ENCODE data around the gene XRCC4. TPM values are rescaled to one million over a fixed set of nuclear protein-coding genes. Genes with fewer than 3 reads are reported as not detected.

XRCC4 gene
- total and polyA plus RNA-seq, 9 of the 15 experiments (the other 6 are each of a cell fraction or from before 2014, with no cell fraction given): 13.6 to 61.6 (median 22.4) TPM

DNA sequence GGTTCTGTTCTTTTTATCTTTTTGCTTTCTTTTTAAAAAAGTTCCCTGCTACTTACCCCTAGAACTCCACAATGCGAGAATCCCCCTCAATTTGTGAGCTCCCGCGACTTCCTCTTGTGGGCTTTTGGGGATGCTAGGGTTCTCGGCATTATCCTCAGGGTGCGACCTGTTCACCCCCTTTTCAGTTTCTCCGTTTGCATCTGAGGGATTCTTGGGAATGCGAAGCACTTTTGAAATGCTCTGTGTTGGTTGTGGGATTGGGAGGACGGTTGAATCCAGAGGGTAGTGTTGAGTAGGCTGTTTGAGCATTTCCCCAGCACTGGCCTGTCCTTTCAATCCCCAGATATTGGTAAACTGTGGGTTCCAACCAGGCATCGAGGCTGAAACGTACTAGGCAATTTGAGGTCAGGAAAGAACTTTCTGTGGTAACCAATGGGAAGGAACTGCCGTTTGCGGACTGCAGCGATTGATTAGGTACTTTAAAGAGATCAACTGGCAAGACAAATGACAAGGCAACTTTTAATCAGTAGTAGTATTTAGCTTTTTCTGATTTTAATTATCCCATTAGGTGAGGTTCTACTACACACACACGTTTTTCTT is 415 bp downstream of the XRCC4 start (continued):
- TF ChIP-seq, protein P1, sequence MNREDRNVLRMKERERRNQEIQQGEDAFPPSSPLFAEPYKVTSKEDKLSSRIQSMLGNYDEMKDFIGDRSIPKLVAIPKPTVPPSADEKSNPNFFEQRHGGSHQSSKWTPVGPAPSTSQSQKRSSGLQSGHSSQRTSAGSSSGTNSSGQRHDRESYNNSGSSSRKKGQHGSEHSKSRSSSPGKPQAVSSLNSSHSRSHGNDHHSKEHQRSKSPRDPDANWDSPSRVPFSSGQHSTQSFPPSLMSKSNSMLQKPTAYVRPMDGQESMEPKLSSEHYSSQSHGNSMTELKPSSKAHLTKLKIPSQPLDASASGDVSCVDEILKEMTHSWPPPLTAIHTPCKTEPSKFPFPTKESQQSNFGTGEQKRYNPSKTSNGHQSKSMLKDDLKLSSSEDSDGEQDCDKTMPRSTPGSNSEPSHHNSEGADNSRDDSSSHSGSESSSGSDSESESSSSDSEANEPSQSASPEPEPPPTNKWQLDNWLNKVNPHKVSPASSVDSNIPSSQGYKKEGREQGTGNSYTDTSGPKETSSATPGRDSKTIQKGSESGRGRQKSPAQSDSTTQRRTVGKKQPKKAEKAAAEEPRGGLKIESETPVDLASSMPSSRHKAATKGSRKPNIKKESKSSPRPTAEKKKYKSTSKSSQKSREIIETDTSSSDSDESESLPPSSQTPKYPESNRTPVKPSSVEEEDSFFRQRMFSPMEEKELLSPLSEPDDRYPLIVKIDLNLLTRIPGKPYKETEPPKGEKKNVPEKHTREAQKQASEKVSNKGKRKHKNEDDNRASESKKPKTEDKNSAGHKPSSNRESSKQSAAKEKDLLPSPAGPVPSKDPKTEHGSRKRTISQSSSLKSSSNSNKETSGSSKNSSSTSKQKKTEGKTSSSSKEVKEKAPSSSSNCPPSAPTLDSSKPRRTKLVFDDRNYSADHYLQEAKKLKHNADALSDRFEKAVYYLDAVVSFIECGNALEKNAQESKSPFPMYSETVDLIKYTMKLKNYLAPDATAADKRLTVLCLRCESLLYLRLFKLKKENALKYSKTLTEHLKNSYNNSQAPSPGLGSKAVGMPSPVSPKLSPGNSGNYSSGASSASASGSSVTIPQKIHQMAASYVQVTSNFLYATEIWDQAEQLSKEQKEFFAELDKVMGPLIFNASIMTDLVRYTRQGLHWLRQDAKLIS (CRISPR knock-in tag; IDR thresholded peaks at IDR 0.05): no peak
- TF ChIP-seq, protein P2, sequence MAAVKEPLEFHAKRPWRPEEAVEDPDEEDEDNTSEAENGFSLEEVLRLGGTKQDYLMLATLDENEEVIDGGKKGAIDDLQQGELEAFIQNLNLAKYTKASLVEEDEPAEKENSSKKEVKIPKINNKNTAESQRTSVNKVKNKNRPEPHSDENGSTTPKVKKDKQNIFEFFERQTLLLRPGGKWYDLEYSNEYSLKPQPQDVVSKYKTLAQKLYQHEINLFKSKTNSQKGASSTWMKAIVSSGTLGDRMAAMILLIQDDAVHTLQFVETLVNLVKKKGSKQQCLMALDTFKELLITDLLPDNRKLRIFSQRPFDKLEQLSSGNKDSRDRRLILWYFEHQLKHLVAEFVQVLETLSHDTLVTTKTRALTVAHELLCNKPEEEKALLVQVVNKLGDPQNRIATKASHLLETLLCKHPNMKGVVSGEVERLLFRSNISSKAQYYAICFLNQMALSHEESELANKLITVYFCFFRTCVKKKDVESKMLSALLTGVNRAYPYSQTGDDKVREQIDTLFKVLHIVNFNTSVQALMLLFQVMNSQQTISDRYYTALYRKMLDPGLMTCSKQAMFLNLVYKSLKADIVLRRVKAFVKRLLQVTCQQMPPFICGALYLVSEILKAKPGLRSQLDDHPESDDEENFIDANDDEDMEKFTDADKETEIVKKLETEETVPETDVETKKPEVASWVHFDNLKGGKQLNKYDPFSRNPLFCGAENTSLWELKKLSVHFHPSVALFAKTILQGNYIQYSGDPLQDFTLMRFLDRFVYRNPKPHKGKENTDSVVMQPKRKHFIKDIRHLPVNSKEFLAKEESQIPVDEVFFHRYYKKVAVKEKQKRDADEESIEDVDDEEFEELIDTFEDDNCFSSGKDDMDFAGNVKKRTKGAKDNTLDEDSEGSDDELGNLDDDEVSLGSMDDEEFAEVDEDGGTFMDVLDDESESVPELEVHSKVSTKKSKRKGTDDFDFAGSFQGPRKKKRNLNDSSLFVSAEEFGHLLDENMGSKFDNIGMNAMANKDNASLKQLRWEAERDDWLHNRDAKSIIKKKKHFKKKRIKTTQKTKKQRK (IDR thresholded peaks at IDR 0.05; ENCODE audit: borderline replicate concordance, low read depth, low read length): no peak

DNA sequence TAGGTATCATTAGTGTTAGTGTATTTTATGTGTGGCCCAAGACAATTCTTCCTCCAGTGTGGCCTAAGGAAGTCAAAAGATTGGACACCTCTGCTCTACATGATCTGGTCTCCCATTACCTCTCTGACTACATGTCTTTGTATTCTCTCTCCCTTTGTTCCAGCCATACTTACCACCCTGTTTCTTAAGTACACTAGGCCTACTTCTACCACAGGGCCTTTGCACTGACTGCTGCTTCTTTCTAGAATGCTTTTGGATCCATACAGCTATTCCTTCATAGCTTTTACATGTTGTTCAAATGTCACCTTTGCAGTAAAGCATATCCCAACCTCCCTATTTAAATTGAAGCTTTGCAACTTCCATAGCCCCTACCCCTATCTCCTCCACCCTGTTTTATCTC is 5.4 kb downstream of the XRCC4 start:
- in situ Hi-C loops (cut with MboI): no loop called here
- POLR2A ChIA-PET: no interaction called here
- H3K79me2 ChIP-seq (ENCODE audit: control insufficient read depth, insufficient read depth, low read length): peaks cover 24% of the 10 kb centered on the region

More for the DNA sequence above, 5.4 kb downstream of the XRCC4 start:
- DNase-seq (ENCODE audit: extremely low read depth in 1 of 4, low spot score in 3 of 4) (no peak), ATAC-seq (no peak), FAIRE-seq (no peak)
- BruUV-seq (replicated peaks): no TSS peak
- Histone ChIP-seq H3K9ac (ENCODE audit: insufficient read depth in 1 of 2, low read depth in 2 of 2, low read length in 2 of 2) (no peak overlapping the region), H3K4me3 (no peak overlapping the region), H3K4me2 (ENCODE audit: insufficient read depth, low read length) (no peak overlapping the region), H3K36me3 (ENCODE audit: control insufficient read depth, insufficient read depth, low read length) (no peaks in the 10 kb centered on the region), H4K20me1 (replicated peaks; ENCODE audit: control insufficient read depth, insufficient read depth, low read length) (no peaks in the 10 kb centered on the region), H3K27ac (ENCODE audit: extremely low read depth, low read depth, low read length) (no peak overlapping the region), H3K4me1 (replicated peaks in 1 of 2; ENCODE audit: control insufficient read depth in 2 of 2, insufficient read depth in 2 of 2, low read length in 2 of 2) (no peaks in the 10 kb centered on the region), H2AFZ (ENCODE audit: low read depth, low read length) (no peak overlapping the region), H3K27me3 (ENCODE audit: control insufficient read depth in 2 of 2, insufficient read depth in 2 of 2, low read length in 2 of 2) (no peaks in the 10 kb centered on the region), H3K9me1 (ENCODE audit: control insufficient read depth, insufficient read depth, low read length) (no peaks in the 10 kb centered on the region), H3K9me3 (replicated peaks; ENCODE audit: control insufficient read depth, insufficient read depth, low read depth, low read length) (no peaks in the 10 kb centered on the region)
- CTCF ChIA-PET (ENCODE audit: low intra/inter-chr PET ratio): no interaction called here
- intact Hi-C loops (cut with micrococcal nuclease): no loop called here
- TF ChIP-seq, protein P3, sequence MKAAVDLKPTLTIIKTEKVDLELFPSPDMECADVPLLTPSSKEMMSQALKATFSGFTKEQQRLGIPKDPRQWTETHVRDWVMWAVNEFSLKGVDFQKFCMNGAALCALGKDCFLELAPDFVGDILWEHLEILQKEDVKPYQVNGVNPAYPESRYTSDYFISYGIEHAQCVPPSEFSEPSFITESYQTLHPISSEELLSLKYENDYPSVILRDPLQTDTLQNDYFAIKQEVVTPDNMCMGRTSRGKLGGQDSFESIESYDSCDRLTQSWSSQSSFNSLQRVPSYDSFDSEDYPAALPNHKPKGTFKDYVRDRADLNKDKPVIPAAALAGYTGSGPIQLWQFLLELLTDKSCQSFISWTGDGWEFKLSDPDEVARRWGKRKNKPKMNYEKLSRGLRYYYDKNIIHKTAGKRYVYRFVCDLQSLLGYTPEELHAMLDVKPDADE (conservative IDR thresholded peaks at IDR 0.05; ENCODE audit: control insufficient read depth, low read depth, low read length): no peak
- peak; percentile 21 for TF ChIP-seq RBM25 (IDR thresholded peaks at IDR 0.05; ENCODE audit: low read depth, low read length, severe bottlenecking)
